Activated naive CD4-positive, alpha-beta T cell treated with anti-CD3 and anti-CD28 coated beads, Interleukin-2, amount 50 U/mL, for 72 hours (primary cell): Measurements from ENCODE around the gene ASF1A. TPM values are rescaled to one million over a fixed set of nuclear protein-coding genes. Genes with fewer than 3 reads are reported as not detected.

Experiments used
- ATAC-seq, 2 donors: fragments of 150-1000 bp; cut with Tn5 transposase; 2 replicates each; pipeline ENCODE4 v1.10.0; 2021; ENCODE audit warnings: mild to moderate bottlenecking in 2 of 2, moderate library complexity in 2 of 2
- DNase-seq, 2 donors: peaks; one replicate each; pipeline ENCODE4 v3.0.0; 2021 to 2022; ENCODE audit warnings: low spot score in 2 of 2
- H3K27ac Mint-ChIP-seq, 2 donors: one replicate each; pipeline ENCODE4 v1.8.0; 2022; ENCODE audit warnings: mild to moderate bottlenecking in 2 of 2, mixed read lengths in 2 of 2
- H3K36me3 Mint-ChIP-seq, 2 donors: one replicate each; pipeline ENCODE4 v1.8.0; 2022; ENCODE audit warnings: mixed read lengths in 2 of 2
- H3K9me3 Mint-ChIP-seq, 2 donors: one replicate each; pipeline ENCODE4 v1.8.0; 2022; ENCODE audit warnings: mixed read lengths in 2 of 2
- total RNA-seq, 2 donors: library from RNA; stranded (reverse); gene quantifications; one replicate each; pipeline ENCODE4 v1.2.3, GENCODE V29; 2022

The ASF1A gene
- total RNA-seq, 2 donors from 2014 or later: 14.2 to 24.8 TPM

DNA sequence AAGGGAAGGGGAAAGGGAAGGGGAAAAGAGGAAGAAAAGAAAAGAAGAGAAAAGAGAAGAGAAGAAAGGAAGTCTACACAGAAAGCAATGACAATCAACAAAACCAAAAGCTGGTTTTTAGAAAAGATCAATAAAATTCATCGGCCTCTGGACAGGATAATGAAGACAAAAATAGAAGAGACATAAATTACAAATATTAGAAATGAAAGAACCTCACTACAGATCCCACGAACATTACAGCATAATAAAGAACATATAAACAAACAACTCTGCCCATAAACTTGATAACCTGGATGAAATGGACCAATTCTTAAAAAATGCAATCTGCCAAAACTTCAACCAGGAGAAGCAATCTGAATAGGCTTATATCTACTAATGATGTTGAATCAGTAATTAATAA, 20.7 kb upstream of the ASF1A start:
- no peak for DNase-seq
- H3K27ac Mint-ChIP-seq: no peak overlapping the region
- H3K36me3 Mint-ChIP-seq: peaks cover 24% of the 10 kb centered on the region in 2 donors
- no peak for ATAC-seq
- peaks cover 5 to 6% of the 10 kb centered on the region in 2 donors for H3K9me3 Mint-ChIP-seq

DNA sequence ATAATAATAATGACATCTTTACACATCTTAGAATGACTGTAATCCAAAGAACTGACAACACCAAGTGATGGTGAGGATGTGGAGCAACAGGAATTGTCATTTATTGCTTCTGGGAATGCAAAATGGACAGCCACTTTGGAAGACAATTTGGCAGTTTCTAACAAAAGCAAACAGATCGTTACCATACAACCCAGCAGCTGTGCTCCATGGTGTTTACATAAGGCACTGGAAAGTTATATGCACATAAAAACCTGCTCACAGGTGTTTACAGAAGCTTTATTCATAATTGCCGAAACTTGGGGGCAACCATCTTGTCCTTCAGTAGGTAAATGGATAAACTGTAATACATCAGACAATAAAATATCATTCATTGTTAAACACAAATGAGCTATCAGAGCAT, 18.3 kb upstream of the ASF1A start:
- DNase-seq: no peak
- H3K9me3 Mint-ChIP-seq: no peaks in the 10 kb centered on the region
- no peak for ATAC-seq
- H3K36me3 Mint-ChIP-seq: peaks cover 9 to 11% of the 10 kb centered on the region in 2 donors
- H3K27ac Mint-ChIP-seq: no peak overlapping the region

DNA sequence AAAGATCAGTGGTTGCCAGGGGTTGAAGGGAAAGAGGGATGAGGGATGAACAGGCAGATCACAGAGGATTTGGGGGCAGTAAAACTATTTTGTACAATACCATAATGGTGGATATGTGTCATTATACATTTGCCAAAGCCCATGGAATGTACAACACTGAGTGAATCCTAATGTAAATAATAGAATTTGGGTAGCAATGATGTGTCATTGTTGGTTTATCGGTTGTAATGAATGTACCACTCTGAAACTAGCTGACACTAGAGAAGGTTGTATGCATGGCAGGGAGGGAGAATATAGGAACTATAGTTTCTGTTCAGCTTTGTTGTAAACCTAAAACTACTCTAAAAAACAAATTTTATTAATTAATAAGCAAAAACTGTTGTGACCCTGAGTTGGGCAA, 17.8 kb upstream of the ASF1A start:
- Mint-ChIP-seq H3K36me3 (peaks cover 6 to 11% of the 10 kb centered on the region in 2 donors), H3K27ac (no peak overlapping the region), H3K9me3 (no peaks in the 10 kb centered on the region)
- DNase-seq (no peak), ATAC-seq (no peak)

DNA sequence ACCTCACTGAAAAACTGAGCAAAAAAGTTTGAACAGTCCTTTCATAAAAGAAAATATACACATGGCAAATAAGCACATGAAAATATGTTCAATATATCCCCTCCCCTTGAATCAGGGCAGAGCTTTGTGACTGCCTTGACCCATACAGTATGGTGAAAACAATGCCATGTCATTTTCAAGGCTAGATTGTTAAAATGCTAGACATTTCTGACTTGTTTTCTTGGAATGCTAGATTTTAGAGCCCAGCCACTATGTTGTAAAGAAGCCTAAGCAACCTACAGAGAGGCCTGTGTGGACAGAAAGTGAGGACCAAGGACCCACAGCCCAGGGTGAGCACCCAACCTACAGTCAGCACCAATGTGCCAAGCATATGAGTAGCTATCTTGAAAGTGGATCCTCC, 17.1 kb upstream of the ASF1A start:
- H3K9me3 Mint-ChIP-seq: no peaks in the 10 kb centered on the region
- peaks cover 11% of the 10 kb centered on the region in 2 donors for H3K36me3 Mint-ChIP-seq
- ATAC-seq (no peak), DNase-seq (no peak)
- no peak overlapping the region for H3K27ac Mint-ChIP-seq

DNA sequence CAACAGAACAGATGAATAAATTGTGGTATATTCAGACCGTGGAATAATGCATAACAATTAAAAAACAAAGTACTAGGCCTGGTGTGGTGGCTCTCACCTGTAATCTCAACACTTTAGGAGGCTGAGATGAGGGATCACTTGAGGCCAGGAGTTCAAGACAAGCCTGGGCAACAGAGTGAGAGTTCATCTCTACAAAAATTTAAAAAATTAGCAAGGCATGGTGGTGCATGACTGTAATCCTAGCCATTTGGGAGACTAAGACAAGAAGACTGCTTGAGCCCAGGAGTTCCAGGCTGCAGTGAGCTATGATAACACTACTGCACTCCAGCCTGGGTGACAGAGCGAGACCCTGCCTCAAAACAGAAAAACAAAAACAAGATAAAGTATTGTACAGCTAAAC, 16.1 kb upstream of the ASF1A start:
- Mint-ChIP-seq H3K27ac (no peak overlapping the region), H3K9me3 (no peaks in the 10 kb centered on the region), H3K36me3 (peaks cover 11 to 18% of the 10 kb centered on the region in 2 donors)
- ATAC-seq (no peak), DNase-seq (no peak)

DNA sequence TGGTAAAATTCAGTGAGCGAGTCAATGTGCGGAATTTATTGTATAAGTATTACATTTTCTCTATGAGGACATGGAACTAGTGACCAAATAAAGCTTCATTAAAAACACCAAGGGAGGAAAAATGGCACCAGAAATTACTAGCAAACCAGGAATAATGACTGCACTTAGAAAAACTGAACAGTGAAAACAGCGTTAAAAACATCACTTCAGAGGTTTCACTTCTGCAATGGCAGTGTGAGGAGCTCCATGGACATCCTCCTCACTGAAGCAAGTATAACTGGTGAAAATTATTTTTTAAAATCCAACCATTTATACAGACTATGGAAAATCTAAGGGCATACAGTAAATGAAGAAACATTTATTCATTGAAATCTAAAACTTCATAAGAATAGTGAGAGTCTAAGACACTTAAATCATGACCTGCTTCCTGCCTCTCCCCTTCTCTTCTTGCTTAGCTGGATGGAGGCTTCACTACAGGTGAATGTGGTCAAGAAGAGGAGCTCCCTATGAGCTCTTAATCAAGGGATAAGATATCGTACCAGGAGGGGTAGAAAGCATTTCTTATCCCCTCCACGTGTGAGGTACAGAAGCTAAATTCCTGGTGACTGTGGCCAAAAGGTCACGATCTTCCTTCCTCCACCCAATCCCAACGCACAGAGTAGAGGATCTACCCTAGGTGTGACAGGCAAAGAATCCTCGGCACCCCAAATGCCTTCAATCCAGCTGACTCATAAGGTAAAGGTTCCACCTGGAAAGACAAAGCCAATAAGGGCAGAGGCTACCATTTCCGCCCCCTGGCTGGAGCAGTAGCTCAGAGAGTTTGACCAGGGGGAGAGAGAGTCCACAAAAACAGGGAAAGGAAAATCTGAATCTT, 12.3 kb upstream of the ASF1A start:
- DNase-seq (no peak), ATAC-seq (no peak)
- H3K27ac Mint-ChIP-seq: peak overlapping the region in 1 of 2 donors; percentile 9
- peaks cover 11 to 26% of the 10 kb centered on the region in 2 donors for H3K36me3 Mint-ChIP-seq
- H3K9me3 Mint-ChIP-seq: no peaks in the 10 kb centered on the region

DNA sequence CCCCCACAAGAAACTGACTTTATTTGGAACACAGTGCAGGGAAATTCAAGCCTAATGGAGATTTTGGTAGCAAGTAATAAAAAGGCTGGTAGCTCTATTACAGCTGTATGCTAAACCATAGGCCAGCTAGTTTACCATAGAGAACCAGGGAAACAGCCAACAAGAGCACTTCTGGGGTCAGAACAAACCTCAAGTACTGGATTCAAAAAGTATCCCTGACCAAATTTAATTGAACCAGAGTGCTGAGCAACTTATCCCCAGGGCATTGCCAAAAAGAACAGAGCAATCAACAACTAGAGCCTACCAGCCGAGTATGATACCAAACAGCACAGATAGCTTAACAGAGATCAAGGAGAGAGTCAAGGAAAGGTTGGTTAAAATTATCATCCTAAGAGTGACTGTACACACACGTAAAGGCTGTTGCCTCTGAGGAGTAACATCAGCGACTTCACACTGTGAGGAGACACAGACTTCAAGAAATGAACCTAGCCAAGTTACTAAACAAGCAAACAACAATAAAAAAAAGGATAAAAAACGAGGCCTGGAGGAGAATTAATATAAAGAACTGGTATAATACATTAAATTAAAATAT, 11.5 kb upstream of the ASF1A start:
- DNase-seq: no peak
- Mint-ChIP-seq H3K9me3 (no peaks in the 10 kb centered on the region), H3K36me3 (peaks cover 6 to 29% of the 10 kb centered on the region in 2 donors), H3K27ac (no peak overlapping the region)
- ATAC-seq: peak in 1 of 2 donors; percentile 56

DNA sequence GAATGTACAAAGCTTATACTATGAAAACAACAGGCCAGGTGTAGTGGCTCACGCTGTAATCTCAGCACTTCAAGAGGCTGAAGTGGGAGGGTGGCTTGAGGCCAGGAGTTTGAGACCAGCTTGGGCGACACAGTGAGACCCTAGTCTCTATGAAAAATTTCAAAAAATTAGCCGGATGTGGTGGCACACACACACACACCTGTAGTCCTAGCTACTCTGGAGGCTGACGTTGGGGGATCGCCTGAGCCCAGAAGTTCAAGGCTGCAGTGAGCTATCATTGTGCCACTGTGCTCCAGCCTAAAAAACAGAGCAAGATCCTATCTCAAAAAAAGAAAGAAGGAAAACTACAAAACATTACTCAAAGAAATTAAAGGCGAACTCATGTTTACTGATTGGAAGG, 7.3 kb upstream of the ASF1A start:
- H3K36me3 Mint-ChIP-seq: peaks cover 0 to 30% of the 10 kb centered on the region in 2 donors
- H3K9me3 Mint-ChIP-seq: no peaks in the 10 kb centered on the region
- no peak for DNase-seq
- ATAC-seq: no peak
- peak overlapping the region in 1 of 2 donors; percentile 52 for H3K27ac Mint-ChIP-seq

DNA sequence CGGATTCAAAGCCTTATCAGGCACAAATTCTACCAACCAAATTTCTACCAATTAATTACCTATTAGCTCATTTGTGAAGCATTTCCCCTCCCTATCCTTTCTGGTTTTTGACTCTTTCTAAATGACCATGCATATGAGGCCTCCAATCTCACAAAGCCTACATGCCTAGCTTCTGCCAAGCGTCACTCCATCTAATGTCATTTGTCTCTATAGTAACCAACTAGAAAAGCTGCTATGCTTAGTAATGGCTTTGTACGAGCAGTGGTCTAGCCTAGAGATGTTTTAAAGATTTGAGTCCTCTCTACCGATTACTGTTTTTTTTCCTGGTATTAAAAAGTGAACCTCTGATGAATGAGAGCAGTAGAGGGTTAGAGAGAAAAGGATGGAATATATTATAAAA, 4.8 kb upstream of the ASF1A start:
- no peak for DNase-seq
- H3K27ac Mint-ChIP-seq: peak overlapping the region in 1 of 2 donors; percentile 78
- ATAC-seq: no peak
- peaks cover 18 to 19% of the 10 kb centered on the region in 2 donors for H3K36me3 Mint-ChIP-seq
- H3K9me3 Mint-ChIP-seq: no peaks in the 10 kb centered on the region

DNA sequence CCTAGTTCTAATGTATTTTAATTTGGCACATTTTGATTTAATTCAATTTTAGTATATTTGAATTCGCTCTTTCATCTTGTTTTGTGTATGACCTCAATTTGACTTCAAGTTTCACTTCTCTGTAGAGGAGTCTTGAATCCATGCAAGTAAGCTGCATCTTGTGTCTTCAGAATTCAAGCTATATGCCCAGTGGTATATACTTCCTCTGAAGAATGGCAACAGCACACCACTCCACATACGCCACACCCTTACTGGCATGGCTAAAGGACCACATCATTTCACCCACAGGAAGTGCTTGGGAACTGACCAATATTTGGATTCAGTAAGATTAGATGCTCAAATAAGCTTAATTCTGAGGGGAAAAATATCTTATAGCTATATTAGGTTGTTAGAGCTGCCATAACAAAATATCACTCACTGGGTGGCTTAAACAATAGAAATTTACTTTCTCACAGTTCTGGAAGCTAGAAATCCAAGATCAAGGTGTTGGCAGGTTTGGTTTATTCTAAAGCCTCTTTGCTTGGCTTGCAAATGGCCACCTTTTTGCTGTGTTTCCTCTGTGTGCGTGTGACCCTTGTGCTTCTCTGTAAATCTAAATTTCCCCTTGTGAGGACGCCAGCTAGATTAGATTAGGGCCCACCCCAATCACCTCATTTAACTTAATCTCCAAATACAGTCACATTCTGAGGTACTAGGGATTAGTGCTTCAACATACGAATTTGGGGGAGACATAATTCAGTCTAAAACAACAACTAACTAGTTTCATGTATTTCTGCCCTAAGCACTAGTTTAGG, 2.8 kb upstream of the ASF1A start:
- peak overlapping the region; percentile 62 to 97 for H3K27ac Mint-ChIP-seq
- DNase-seq: no peak

DNA sequence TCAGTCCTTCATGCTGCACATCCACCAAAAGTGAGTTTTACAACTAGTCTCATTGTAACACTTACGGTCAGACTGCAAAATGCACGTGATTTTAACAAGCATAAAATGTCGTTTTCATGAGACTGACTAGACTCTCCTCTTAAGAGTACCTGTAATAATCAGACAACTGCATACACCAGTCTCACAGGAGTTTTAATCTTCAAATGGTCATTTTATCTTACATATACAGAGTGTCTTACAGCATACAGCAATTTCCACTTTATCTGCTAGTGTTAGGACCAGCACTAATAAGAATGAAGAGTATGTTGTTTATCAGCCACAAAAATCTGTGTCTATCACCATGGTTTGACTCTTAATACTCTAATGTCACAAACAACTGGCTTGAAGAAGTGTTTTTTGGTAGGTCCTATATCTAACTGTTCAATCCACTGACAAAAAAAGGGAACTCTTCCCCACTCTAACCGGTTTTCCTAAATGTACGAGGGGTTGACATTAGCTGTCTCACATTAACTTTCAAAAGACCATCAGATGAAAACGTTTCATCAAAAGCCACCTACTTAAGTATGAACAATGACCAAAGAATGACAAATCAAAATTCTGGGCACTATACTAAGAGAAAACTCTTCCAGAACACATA, 1.5 kb upstream of the ASF1A start:
- DNase-seq (no peak), ATAC-seq (no peak)
- peaks cover 11 to 23% of the 10 kb centered on the region in 2 donors for H3K36me3 Mint-ChIP-seq
- H3K27ac Mint-ChIP-seq: peak overlapping the region; percentile 91 to 97
- H3K9me3 Mint-ChIP-seq: no peaks in the 10 kb centered on the region

More for the DNA sequence above, 2.8 kb upstream of the ASF1A start:
- ATAC-seq: no peak
- Mint-ChIP-seq H3K9me3 (no peaks in the 10 kb centered on the region), H3K36me3 (peaks cover 20 to 23% of the 10 kb centered on the region in 2 donors)

DNA sequence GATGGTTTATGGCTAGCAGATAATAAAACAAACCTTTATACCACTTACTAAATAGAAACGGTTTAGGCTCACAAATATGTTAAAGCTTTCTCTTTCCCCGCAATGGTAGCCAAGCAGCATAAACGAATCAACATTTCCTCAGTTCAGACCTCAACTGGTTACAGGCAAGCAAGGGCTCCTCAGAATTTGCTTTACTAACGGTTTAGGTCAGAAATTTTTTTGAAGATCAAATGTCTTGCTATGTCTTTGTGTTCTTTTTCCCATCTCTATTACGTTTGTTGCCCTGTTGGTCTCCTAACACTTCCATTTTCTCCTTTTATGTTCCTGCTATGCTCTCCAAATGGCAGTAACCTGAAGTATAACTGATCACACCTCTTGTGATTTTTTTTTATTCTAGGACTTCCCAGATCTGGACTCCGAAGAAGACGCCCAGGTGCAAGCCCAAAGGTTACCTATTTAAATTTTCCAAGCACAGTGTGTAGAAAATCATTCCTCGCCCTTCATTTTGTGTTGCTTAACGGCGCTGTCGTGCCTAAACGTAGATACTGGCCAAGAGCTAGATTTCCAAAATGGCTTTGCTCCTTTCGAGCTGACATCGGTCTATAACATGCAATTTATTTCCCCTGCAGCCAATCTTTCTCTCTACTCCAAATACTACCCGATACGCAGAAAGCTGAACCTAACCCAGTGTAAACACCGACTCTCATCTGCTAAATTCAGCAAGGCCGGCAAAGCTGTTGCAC, 717 bp upstream of the ASF1A start:
- ATAC-seq: peak; percentile 16 to 42
- H3K9me3 Mint-ChIP-seq: no peaks in the 10 kb centered on the region
- DNase-seq: peak in 1 of 2 donors; percentile 16

DNA sequence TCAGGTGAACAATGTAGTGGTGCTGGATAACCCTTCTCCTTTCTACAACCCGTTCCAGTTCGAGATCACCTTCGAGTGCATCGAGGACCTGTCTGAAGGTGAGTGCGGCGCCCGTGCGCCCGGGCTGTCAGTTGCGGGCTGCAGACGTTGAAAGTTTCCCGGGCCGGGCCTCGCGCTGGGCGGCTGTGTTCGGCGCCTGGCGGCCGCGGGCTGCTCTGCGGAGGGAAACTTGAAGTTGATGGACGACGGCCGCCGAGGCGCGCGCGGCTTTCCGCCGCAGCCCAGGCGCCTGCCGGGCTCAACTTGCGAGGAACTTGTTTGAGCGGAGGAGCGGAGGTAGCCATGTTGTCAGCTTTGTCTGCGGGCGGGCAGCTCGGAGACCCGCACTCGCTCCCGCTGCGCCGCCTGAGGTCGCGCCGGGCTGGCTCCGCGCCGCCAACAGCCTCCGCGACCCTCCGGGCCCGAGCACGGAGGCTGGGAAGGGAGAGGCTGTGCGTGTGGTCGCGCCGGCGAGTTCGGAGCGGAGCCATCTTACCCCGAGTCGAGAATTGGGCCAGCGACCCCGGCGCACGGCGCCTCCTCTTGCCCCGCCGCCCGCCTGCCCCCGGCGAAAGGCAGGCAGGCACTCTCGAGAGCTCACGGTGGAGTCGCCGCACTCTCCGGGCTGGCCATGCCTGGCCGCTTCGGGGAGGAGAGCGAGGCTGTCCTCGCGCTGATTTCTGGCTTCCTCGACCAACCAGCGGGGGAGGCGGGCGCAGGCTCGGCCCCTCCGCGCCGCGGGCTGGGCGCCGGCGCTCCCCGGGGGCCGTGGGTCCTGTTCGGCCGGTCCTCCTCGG, 691 bp downstream of the ASF1A start:
- Mint-ChIP-seq H3K27ac (peak overlapping the region; percentile 97 to 100), H3K9me3 (no peaks in the 10 kb centered on the region), H3K36me3 (peaks cover 23% of the 10 kb centered on the region in 2 donors)
- DNase-seq (peak; percentile 66 to 76), ATAC-seq (peak; percentile 36 to 37)

More for the DNA sequence above, 717 bp upstream of the ASF1A start:
- Mint-ChIP-seq H3K36me3 (peaks cover 11 to 23% of the 10 kb centered on the region in 2 donors), H3K27ac (peak overlapping the region; percentile 91 to 97)

DNA sequence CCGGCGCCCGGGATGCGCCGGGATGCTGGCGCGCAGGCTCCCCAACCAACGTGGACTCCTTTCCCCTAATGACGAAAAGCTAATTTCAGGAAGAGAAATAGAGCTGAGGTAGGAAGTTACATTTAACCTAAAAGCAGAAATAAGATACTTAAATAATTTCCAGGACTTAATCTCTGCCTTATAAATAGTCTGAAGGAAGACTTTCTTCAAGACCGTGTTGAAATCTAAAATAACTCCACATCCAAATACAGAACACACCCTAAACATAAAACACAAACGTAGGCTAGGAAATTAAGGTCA, 1.3 kb downstream of the ASF1A start:
- ATAC-seq: no peak
- DNase-seq: no peak
- peaks cover 24 to 25% of the 10 kb centered on the region in 2 donors for H3K36me3 Mint-ChIP-seq
- H3K27ac Mint-ChIP-seq: peak overlapping the region; percentile 81 to 97
- H3K9me3 Mint-ChIP-seq: no peaks in the 10 kb centered on the region

DNA sequence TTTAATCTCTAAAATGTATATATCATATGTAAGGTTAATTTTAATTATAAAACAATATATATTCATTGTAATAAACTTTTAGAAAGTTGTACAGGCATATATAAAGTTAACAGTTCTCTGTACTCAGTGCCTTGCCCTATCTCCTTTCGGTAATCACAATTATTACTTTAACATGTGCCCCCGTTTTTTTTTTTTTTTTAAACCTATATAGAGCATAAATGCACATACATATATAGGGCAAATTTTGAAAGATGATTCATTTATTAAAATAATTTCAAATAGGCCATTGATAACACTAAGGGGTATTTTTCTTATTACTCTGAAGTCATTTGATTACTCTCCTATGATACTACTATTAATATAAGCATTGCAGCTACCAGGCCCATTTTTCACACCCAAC, 1.9 kb downstream of the ASF1A start:
- ATAC-seq (no peak), DNase-seq (no peak)
- H3K27ac Mint-ChIP-seq: peak overlapping the region; percentile 82 to 97
- peaks cover 30 to 31% of the 10 kb centered on the region in 2 donors for H3K36me3 Mint-ChIP-seq
- H3K9me3 Mint-ChIP-seq: no peaks in the 10 kb centered on the region
